Measurements from ENCODE around the gene SIGLEC7. TPM values are rescaled to one million over a fixed set of nuclear protein-coding genes. Genes with fewer than 3 reads are reported as not detected.

The SIGLEC7 gene
- total and polyA plus RNA-seq, 9 donors: 0.38 to 3.7 (median 1.5) TPM; not detected in 2

GRCh38 chr19:51131780-51132680 lies 10.1 kb upstream of the SIGLEC7 start:
- intact Hi-C loops (cut with DNase I): no loop called here
- no peak overlapping the region for H3K4me3 ChIP-seq
- DNase-seq: peak; percentile 70 to 86 (median 75)
- WGBS, 3 donors: 20 to 22% (median 21%) methylated on average over 24 of the region's 24 CpGs
- H3K36me3 ChIP-seq: no peaks in the 10 kb centered on the region
- H3K4me1 ChIP-seq (ENCODE audit: insufficient read depth): peaks cover 11% of the 10 kb centered on the region
- H3K9me3 ChIP-seq: no peaks in the 10 kb centered on the region
- peak overlapping the region; percentile 41 to 56 for H3K27ac ChIP-seq
- TF ChIP-seq POLR2A (IDR thresholded peaks at IDR 0.05): no peak
- TF ChIP-seq, protein P1, sequence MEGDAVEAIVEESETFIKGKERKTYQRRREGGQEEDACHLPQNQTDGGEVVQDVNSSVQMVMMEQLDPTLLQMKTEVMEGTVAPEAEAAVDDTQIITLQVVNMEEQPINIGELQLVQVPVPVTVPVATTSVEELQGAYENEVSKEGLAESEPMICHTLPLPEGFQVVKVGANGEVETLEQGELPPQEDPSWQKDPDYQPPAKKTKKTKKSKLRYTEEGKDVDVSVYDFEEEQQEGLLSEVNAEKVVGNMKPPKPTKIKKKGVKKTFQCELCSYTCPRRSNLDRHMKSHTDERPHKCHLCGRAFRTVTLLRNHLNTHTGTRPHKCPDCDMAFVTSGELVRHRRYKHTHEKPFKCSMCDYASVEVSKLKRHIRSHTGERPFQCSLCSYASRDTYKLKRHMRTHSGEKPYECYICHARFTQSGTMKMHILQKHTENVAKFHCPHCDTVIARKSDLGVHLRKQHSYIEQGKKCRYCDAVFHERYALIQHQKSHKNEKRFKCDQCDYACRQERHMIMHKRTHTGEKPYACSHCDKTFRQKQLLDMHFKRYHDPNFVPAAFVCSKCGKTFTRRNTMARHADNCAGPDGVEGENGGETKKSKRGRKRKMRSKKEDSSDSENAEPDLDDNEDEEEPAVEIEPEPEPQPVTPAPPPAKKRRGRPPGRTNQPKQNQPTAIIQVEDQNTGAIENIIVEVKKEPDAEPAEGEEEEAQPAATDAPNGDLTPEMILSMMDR (IDR thresholded peaks at IDR 0.05): peak in 1 of 3 donors; percentile 37
- no peaks in the 10 kb centered on the region for H3K27me3 ChIP-seq

- peaks cover 4% of the 10 kb centered on the region for H3K4me1 ChIP-seq (ENCODE audit: insufficient read depth)
- H3K4me3 ChIP-seq: no peak overlapping the region
- H3K36me3 ChIP-seq: no peaks in the 10 kb centered on the region
- no peak for DNase-seq
- no peaks in the 10 kb centered on the region for H3K27me3 ChIP-seq
- WGBS, 3 donors: 87 to 91% (median 88%) methylated on average over 5 of the region's 5 CpGs
- TF ChIP-seq, protein P1 (IDR thresholded peaks at IDR 0.05): no peak
- TF ChIP-seq EP300 (IDR thresholded peaks at IDR 0.05) (no peak), POLR2A (IDR thresholded peaks at IDR 0.05) (no peak)
- intact Hi-C loops (cut with DNase I): no loop called here
- no peak overlapping the region for H3K27ac ChIP-seq
- no peaks in the 10 kb centered on the region for H3K9me3 ChIP-seq
Measured at GRCh38 chr19:51135004-51135403, 7.1 kb upstream of the SIGLEC7 start.

GRCh38 chr19:51135986-51136762 lies 5.9 kb upstream of the SIGLEC7 start:
- 89 to 91% (median 90%) methylated on average over 8 of the region's 8 CpGs for WGBS, 3 donors
- H3K27me3 ChIP-seq: no peaks in the 10 kb centered on the region
- TF ChIP-seq POLR2A (IDR thresholded peaks at IDR 0.05): no peak
- no peak for TF ChIP-seq EP300 (IDR thresholded peaks at IDR 0.05)
- TF ChIP-seq, protein P1 (IDR thresholded peaks at IDR 0.05): no peak
- no peaks in the 10 kb centered on the region for H3K36me3 ChIP-seq
- peaks cover 4% of the 10 kb centered on the region for H3K4me1 ChIP-seq (ENCODE audit: insufficient read depth)
- intact Hi-C loops (cut with DNase I): no loop called here
- no peak for DNase-seq
- H3K4me3 ChIP-seq: no peak overlapping the region
- no peaks in the 10 kb centered on the region for H3K9me3 ChIP-seq
- no peak overlapping the region for H3K27ac ChIP-seq

GRCh38 chr19:51136851-51137551 lies 5.1 kb upstream of the SIGLEC7 start:
- intact Hi-C loops (cut with DNase I): no loop called here
- WGBS, 3 donors: 84 to 89% (median 86%) methylated on average over 12 of the region's 12 CpGs
- Histone ChIP-seq H3K27ac (no peak overlapping the region), H3K9me3 (no peaks in the 10 kb centered on the region), H3K27me3 (no peaks in the 10 kb centered on the region), H3K36me3 (no peaks in the 10 kb centered on the region), H3K4me1 (ENCODE audit: insufficient read depth) (peaks cover under 1% of the 10 kb centered on the region), H3K4me3 (no peak overlapping the region)
- DNase-seq: no peak
- TF ChIP-seq POLR2A (IDR thresholded peaks at IDR 0.05) (no peak), EP300 (IDR thresholded peaks at IDR 0.05) (no peak)
- TF ChIP-seq, protein P1 (IDR thresholded peaks at IDR 0.05): no peak
